ENCODE data around the gene TMEM183A. TPM values are rescaled to one million over a fixed set of nuclear protein-coding genes. Genes with fewer than 3 reads are reported as not detected.

TMEM183A gene
- total and polyA plus RNA-seq, 9 of the 15 experiments (the other 6 are each of a cell fraction or from before 2014, with no cell fraction given), result 23.4 to 190 (median 124) TPM

- intact Hi-C loops (cut with micrococcal nuclease), result no loop called here
- peaks cover 2% of the 10 kb centered on the region for H3K9me1 ChIP-seq (ENCODE audit: control insufficient read depth, insufficient read depth, low read length)
- peak; percentile 95 for ATAC-seq
- in situ Hi-C loops (cut with MboI), result no loop called here
- no TSS peak for BruUV-seq (replicated peaks)
- no peaks in the 10 kb centered on the region for H3K9me3 ChIP-seq (replicated peaks; ENCODE audit: control insufficient read depth, insufficient read depth, low read depth, low read length)
- H3K9ac ChIP-seq (ENCODE audit: insufficient read depth in 1 of 2, low read depth in 2 of 2, low read length in 2 of 2), result no peak overlapping the region
- ChIA-PET CTCF (ENCODE audit: low intra/inter-chr PET ratio) (no interaction called here), POLR2A (interaction anchor here (1.2 kb wide), 1 partner anchor 13 kb away, joined by 4 read pairs; no protein-coding TSS in a partner anchor)
- H3K4me2 ChIP-seq (ENCODE audit: insufficient read depth, low read length), result no peak overlapping the region
- H3K4me1 ChIP-seq (replicated peaks in 1 of 2; ENCODE audit: control insufficient read depth in 2 of 2, insufficient read depth in 2 of 2, low read length in 2 of 2), result peaks cover 0 to 24% of the 10 kb centered on the region in 2 experiments; a peak in 3 of 5 replicates
- H3K27ac ChIP-seq (ENCODE audit: extremely low read depth, low read depth, low read length), result no peak overlapping the region
- FAIRE-seq, result peak; percentile 79
- 9% methylated on average over 19 of the region's 23 CpGs for WGBS (ENCODE audit: insufficient coverage, low coverage, missing lambda C conversion rate)
- no peak overlapping the region for H2AFZ ChIP-seq (ENCODE audit: low read depth, low read length)
- no peak overlapping the region for H3K4me3 ChIP-seq
- peaks cover 79 to 94% of the 10 kb centered on the region in 2 experiments for H3K27me3 ChIP-seq (ENCODE audit: control insufficient read depth in 2 of 2, insufficient read depth in 2 of 2, low read length in 2 of 2)
- H3K36me3 ChIP-seq (ENCODE audit: control insufficient read depth, insufficient read depth, low read length), result no peaks in the 10 kb centered on the region
- H4K20me1 ChIP-seq (replicated peaks; ENCODE audit: control insufficient read depth, insufficient read depth, low read length), result peaks cover 21% of the 10 kb centered on the region
- no peaks in the 10 kb centered on the region for H3K79me2 ChIP-seq (ENCODE audit: control insufficient read depth, insufficient read depth, low read length)
- DNase-seq (ENCODE audit: extremely low read depth in 1 of 4, low spot score in 3 of 4), result peak; percentile 60 to 83 (median 78)
- TF ChIP-seq ARID1B (IDR thresholded peaks at IDR 0.05) (no peak), GTF2A2 (tag; IDR thresholded peaks at IDR 0.05) (no peak), KHSRP (IDR thresholded peaks at IDR 0.05) (no peak), ADNP (tag; IDR thresholded peaks at IDR 0.05) (no peak), ZBED1 (IDR thresholded peaks at IDR 0.05) (no peak), REST (IDR thresholded peaks at IDR 0.05; ENCODE audit: borderline replicate concordance) (peak; percentile 57), REST (CRISPR knock-in tag; IDR thresholded peaks at IDR 0.05; ENCODE audit: low read depth) (no peak), ZNF274 (IDR thresholded peaks at IDR 0.05; ENCODE audit: borderline replicate concordance, low read depth, low read length) (no peak), XRCC4 (IDR thresholded peaks at IDR 0.05; ENCODE audit: extremely low read depth, insufficient read depth, insufficient read length) (no peak), TCF3 (CRISPR knock-in tag; IDR thresholded peaks at IDR 0.05) (no peak), NR2C2 (CRISPR knock-in tag; IDR thresholded peaks at IDR 0.05) (no peak), NR2C2 (tag; IDR thresholded peaks at IDR 0.05) (no peak), SAFB2 (IDR thresholded peaks at IDR 0.05; ENCODE audit: borderline replicate concordance, low read depth, low read length, severe bottlenecking) (no peak), E2F4 (CRISPR knock-in tag; IDR thresholded peaks at IDR 0.05; ENCODE audit: low read depth) (no peak)
These were observed 41.4 kb downstream of the TMEM183A start for GRCh38 chr1:203048555-203049051.
